ENCODE results near the gene CNBD2.

The CNBD2 gene

GRCh38 chr20:35988910-35989463 is 20.6 kb downstream of the CNBD2 start (continued):
- TF ChIP-seq CREB5 (CRISPR knock-in tag; IDR thresholded peaks at IDR 0.05; ENCODE audit: low read depth): no peak
- no peak for TF ChIP-seq ZNF8 (CRISPR knock-in tag; IDR thresholded peaks at IDR 0.05)
- no peak for TF ChIP-seq ZFP3 (CRISPR knock-in tag; IDR thresholded peaks at IDR 0.05)
- TF ChIP-seq PPARA (CRISPR knock-in tag; IDR thresholded peaks at IDR 0.05; ENCODE audit: borderline replicate concordance): no peak

- TF ChIP-seq TSHZ2 (CRISPR knock-in tag; IDR thresholded peaks at IDR 0.05) (no peak), PPARA (CRISPR knock-in tag; IDR thresholded peaks at IDR 0.05; ENCODE audit: borderline replicate concordance) (no peak), PATZ1 (CRISPR knock-in tag; IDR thresholded peaks at IDR 0.05; ENCODE audit: borderline replicate concordance) (no peak), SNAI2 (CRISPR knock-in tag; IDR thresholded peaks at IDR 0.05) (no peak), ZNF565 (CRISPR knock-in tag; conservative IDR thresholded peaks at IDR 0.05; ENCODE audit: low read depth) (no peak), ZFP3 (CRISPR knock-in tag; IDR thresholded peaks at IDR 0.05) (no peak), ISL1 (CRISPR knock-in tag; IDR thresholded peaks at IDR 0.05) (no peak)
- ATAC-seq: peak; percentile 71
Measured at GRCh38 chr20:35991142-35991771, 22.9 kb downstream of the CNBD2 start.

- ATAC-seq: peak; percentile 86
- TF ChIP-seq ARNTL (CRISPR knock-in tag; IDR thresholded peaks at IDR 0.05; ENCODE audit: borderline replicate concordance, low read depth): no peak
- no peak for TF ChIP-seq CREB5 (CRISPR knock-in tag; IDR thresholded peaks at IDR 0.05; ENCODE audit: low read depth)
- TF ChIP-seq ZNF70 (CRISPR knock-in tag; IDR thresholded peaks at IDR 0.05): no peak
- TF ChIP-seq SNAI2 (CRISPR knock-in tag; IDR thresholded peaks at IDR 0.05): no peak
- TF ChIP-seq PATZ1 (CRISPR knock-in tag; IDR thresholded peaks at IDR 0.05; ENCODE audit: borderline replicate concordance): no peak
- no peak for TF ChIP-seq OSR1 (CRISPR knock-in tag; IDR thresholded peaks at IDR 0.05)
- TF ChIP-seq ZNF8 (CRISPR knock-in tag; IDR thresholded peaks at IDR 0.05): no peak
- no peak for TF ChIP-seq TCF4 (CRISPR knock-in tag; IDR thresholded peaks at IDR 0.05; ENCODE audit: borderline replicate concordance)
- TF ChIP-seq TSHZ2 (CRISPR knock-in tag; IDR thresholded peaks at IDR 0.05): no peak
- TF ChIP-seq POU6F1 (CRISPR knock-in tag; IDR thresholded peaks at IDR 0.05; ENCODE audit: borderline replicate concordance, low read depth): no peak
- TF ChIP-seq ZFP3 (CRISPR knock-in tag; IDR thresholded peaks at IDR 0.05): no peak
- TF ChIP-seq ZNF565 (CRISPR knock-in tag; conservative IDR thresholded peaks at IDR 0.05; ENCODE audit: low read depth): no peak
- TF ChIP-seq BACH2 (CRISPR knock-in tag; IDR thresholded peaks at IDR 0.05; ENCODE audit: borderline replicate concordance): no peak
Measured at GRCh38 chr20:35992713-35993335, 24.4 kb downstream of the CNBD2 start.

All from SK-N-SH treated with all-trans-retinoic acid at 6 μM for 48 hours (cell line).